Measurements from ENCODE around the gene MEIS1.
"Not testable (repeated sequence)": the region's sequence is repeated elsewhere in the genome, so short reads cannot be mapped to it uniquely, and the experiment has no call there.

The MEIS1 gene

GRCh38 chr2:66477135-66477842 is 42.4 kb downstream of the MEIS1 start:
- no peak for DNase-seq

GRCh38 chr2:66478299-66478698 is 43.4 kb downstream of the MEIS1 start:
- DNase-seq = no peak

- no peak for DNase-seq
Measured at GRCh38 chr2:66478731-66479316, 43.9 kb downstream of the MEIS1 start.

- no peak for DNase-seq
Measured at GRCh38 chr2:66481100-66481549, 46.2 kb downstream of the MEIS1 start.

GRCh38 chr2:66485252-66485651 is 50.3 kb downstream of the MEIS1 start:
- not testable (repeated sequence) for DNase-seq

- no peak for DNase-seq
Measured at GRCh38 chr2:66488946-66489345, 54.0 kb downstream of the MEIS1 start.

GRCh38 chr2:66489436-66489835 is 54.5 kb downstream of the MEIS1 start:
- no peak for DNase-seq

GRCh38 chr2:66490588-66491001 is 55.7 kb downstream of the MEIS1 start:
- DNase-seq = no peak

GRCh38 chr2:66494708-66495107 is 59.8 kb downstream of the MEIS1 start:
- DNase-seq = no peak

GRCh38 chr2:66495788-66496640 is 61.1 kb downstream of the MEIS1 start:
- DNase-seq = no peak

- no peak for DNase-seq
Measured at GRCh38 chr2:66496670-66497420, 61.9 kb downstream of the MEIS1 start.

- no peak for DNase-seq
Measured at GRCh38 chr2:66497431-66498288, 62.7 kb downstream of the MEIS1 start.

- no peak for DNase-seq
Measured at GRCh38 chr2:66498289-66498975, 63.5 kb downstream of the MEIS1 start.

GRCh38 chr2:66501267-66501666 is 66.3 kb downstream of the MEIS1 start:
- no peak for DNase-seq

- no peak for DNase-seq
Measured at GRCh38 chr2:66506265-66506664, 71.3 kb downstream of the MEIS1 start.

GRCh38 chr2:66507673-66508201 is 72.8 kb downstream of the MEIS1 start:
- DNase-seq = no peak

- DNase-seq = no peak
Measured at GRCh38 chr2:66508484-66509071, 73.7 kb downstream of the MEIS1 start.

- DNase-seq = no peak
Measured at GRCh38 chr2:66509326-66509811, 74.4 kb downstream of the MEIS1 start.

- no peak for DNase-seq
Measured at GRCh38 chr2:66512626-66513025, 77.7 kb downstream of the MEIS1 start.

GRCh38 chr2:66515743-66516142 is 80.8 kb downstream of the MEIS1 start:
- no peak for DNase-seq

GRCh38 chr2:66516499-66516898 is 81.6 kb downstream of the MEIS1 start:
- no peak for DNase-seq

Data from DMS 273 treated with DMSO at 0.1 percent for 48 hours (cell line).